GM23338 (cell line): ENCODE results near the gene THY1. TPM values are rescaled to one million over a fixed set of nuclear protein-coding genes. Genes with fewer than 3 reads are reported as not detected.

Source experiments
- ATAC-seq: fragments of 200-7000 bp; cut with Tn5 transposase; 3 replicates; pipeline ENCODE4 v1.9.1; 2020
- DNase-seq: peaks from one replicate; pipeline ENCODE4 v3.0.0-alpha.2; 2015; ENCODE audit warnings: low spot score
- H2AFZ ChIP-seq: fragments of 200-600 bp; sonication (generic); 2 replicates; pipeline ENCODE4 v1.8.0; 2016; ENCODE audit warnings: antibody characterized with exemption, mild to moderate bottlenecking, moderate library complexity
- H3F3A ChIP-seq: fragments of 200-600 bp; sonication (generic); replicated peaks from 2 replicates; pipeline ENCODE4 v1.8.0; 2017; ENCODE audit warnings: antibody characterized with exemption, mixed run types, low read depth
- H3K27ac ChIP-seq: fragments of 200-600 bp; sonication (generic); 2 replicates; pipeline ENCODE4 v1.6.1; 2016; ENCODE audit warnings: low read depth
- H3K27me3 ChIP-seq: fragments of 200-600 bp; sonication (generic); 2 replicates; pipeline ENCODE4 v1.8.0; 2016; ENCODE audit warnings: mild to moderate bottlenecking, mixed run types, moderate library complexity; ENCODE audit not compliant: insufficient read depth
- H3K36me3 ChIP-seq: fragments of 200-600 bp; sonication (generic); 2 replicates; pipeline ENCODE4 v1.8.0; 2016; ENCODE audit warnings: mild to moderate bottlenecking; ENCODE audit not compliant: insufficient read depth
- H3K4me1 ChIP-seq: fragments of 200-600 bp; sonication (generic); 2 replicates; pipeline ENCODE4 v1.8.0; 2016; ENCODE audit warnings: mild to moderate bottlenecking, moderate library complexity; ENCODE audit not compliant: insufficient read depth
- H3K4me2 ChIP-seq: fragments of 200-600 bp; sonication (generic); 2 replicates; pipeline ENCODE4 v1.7.1; 2017; ENCODE audit warnings: mixed run types
- H3K4me3 ChIP-seq: fragments of 200-600 bp; sonication (generic); 2 replicates; pipeline ENCODE4 v1.6.1; 2016; ENCODE audit warnings: mixed run types
- H3K79me2 ChIP-seq: fragments of 200-600 bp; sonication (generic); replicated peaks from 2 replicates; pipeline ENCODE4 v1.8.0; 2017; ENCODE audit warnings: mild to moderate bottlenecking; ENCODE audit not compliant: insufficient read depth
- H3K9me2 ChIP-seq: fragments of 200-600 bp; sonication (generic); 2 replicates; pipeline ENCODE4 v1.8.0; 2017; ENCODE audit not compliant: insufficient read depth
- H4K20me1 ChIP-seq: fragments of 200-600 bp; sonication (generic); replicated peaks from 2 replicates; pipeline ENCODE4 v1.8.0; 2017; ENCODE audit warnings: mild to moderate bottlenecking; ENCODE audit not compliant: insufficient read depth
- H3K27ac Mint-ChIP-seq: 2 replicates; pipeline ENCODE4 v1.8.0; 2020; ENCODE audit warnings: inconsistent platforms, mild to moderate bottlenecking, moderate library complexity, mixed read lengths
- H3K27me3 Mint-ChIP-seq: 3 replicates; pipeline ENCODE4 v1.8.0; 2022; ENCODE audit warnings: low read depth, mild to moderate bottlenecking, moderate library complexity, mixed read lengths, inconsistent platforms; ENCODE audit not compliant: insufficient read depth, poor library complexity
- H3K36me3 Mint-ChIP-seq: 3 replicates; pipeline ENCODE4 v1.8.0; 2021; ENCODE audit warnings: low read depth, mild to moderate bottlenecking, inconsistent platforms, moderate library complexity, mixed read lengths
- H3K4me1 Mint-ChIP-seq: 3 replicates; pipeline ENCODE4 v1.8.0; 2020; ENCODE audit warnings: mild to moderate bottlenecking, inconsistent platforms, mixed read lengths
- H3K4me3 Mint-ChIP-seq: 3 replicates; pipeline ENCODE4 v1.8.0; 2021; ENCODE audit warnings: moderate library complexity, mild to moderate bottlenecking, inconsistent platforms, mixed read lengths
- H3K9me3 Mint-ChIP-seq: 3 replicates; pipeline ENCODE4 v1.8.0; 2020; ENCODE audit warnings: moderate library complexity, mild to moderate bottlenecking, inconsistent platforms, mixed read lengths
- CREB1 ChIP-seq: fragments of 250-450 bp; sonication (Bioruptor Pico); IDR thresholded peaks from 2 replicates; pipeline ENCODE4 v1.5.0; 2020; ENCODE audit warnings: low read depth, mild to moderate bottlenecking, moderate library complexity
- EZH2phosphoT487 ChIP-seq: fragments of 200-600 bp; sonication (generic); IDR thresholded peaks from one replicate; pipeline ENCODE4 v1.8.1; 2018; ENCODE audit warnings: antibody characterized with exemption; ENCODE audit not compliant: unreplicated experiment
- JUNB ChIP-seq: IDR thresholded peaks from one replicate; pipeline ENCODE4 v1.6.1; 2016; ENCODE audit warnings: antibody characterized with exemption; ENCODE audit not compliant: unreplicated experiment
- NANOG ChIP-seq: IDR thresholded peaks from 2 replicates; pipeline ENCODE4 v1.6.1; 2016; ENCODE audit warnings: antibody characterized with exemption, borderline replicate concordance
- POLR2AphosphoS5 ChIP-seq: IDR thresholded peaks from 2 replicates; pipeline ENCODE4 v1.6.1; 2016; ENCODE audit warnings: antibody characterized with exemption, low read depth
- ZNF331 ChIP-seq: fragments of 250-450 bp; sonication (Bioruptor Pico); IDR thresholded peaks from 2 replicates; pipeline ENCODE4 v1.5.0; 2020; ENCODE audit warnings: low read depth, mild to moderate bottlenecking, moderate library complexity
- ZNF462 ChIP-seq: fragments of 250-450 bp; sonication (Bioruptor Pico); IDR thresholded peaks from 2 replicates; pipeline ENCODE4 v1.5.0; 2020; ENCODE audit warnings: mild to moderate bottlenecking, moderate library complexity
- polyA plus RNA-seq: library from polyadenylated mRNA; unstranded; fragments of >200 nt; fragmentation: Nextera tagmentation; extraction: Ambion mirVana; gene quantifications from 2 replicates; pipeline ENCODE4 v1.2.1, GENCODE V29; 2016
- total RNA-seq: library from RNA; depleted of rRNA; stranded (reverse); fragments of >200 nt; shearing (Covaris generic); gene quantifications from 2 replicates; pipeline ENCODE4 v1.2.3, GENCODE V29; 2014

The THY1 gene
- total and polyA plus RNA-seq, 2 experiments from 2014 or later: 490 to 597 TPM

- TF ChIP-seq ZNF462 (CRISPR knock-in tag) (no peak), JUNB (no peak), EZH2phosphoT487 (no peak), ZNF331 (CRISPR knock-in tag) (no peak), NANOG (no peak), CREB1 (no peak)
Observed at GRCh38 chr11:119445379-119445778, 22.4 kb upstream of the THY1 start (continued).

GRCh38 chr11:119441898-119442243 is 18.9 kb upstream of the THY1 start:
- Mint-ChIP-seq H3K4me1 (peaks cover 25% of the 10 kb centered on the region), H3K4me3 (no peak overlapping the region), H3K36me3 (peaks cover 3% of the 10 kb centered on the region; the same call in 2 of the 3 replicates), H3K9me3 (peaks cover 6% of the 10 kb centered on the region; the same call in 2 of the 3 replicates), H3K27ac (no peak overlapping the region), H3K27me3 (peaks cover 9% of the 10 kb centered on the region)
- ATAC-seq (peak; percentile 69), DNase-seq (peak; percentile 51)
- no peaks in the 10 kb centered on the region for H4K20me1 ChIP-seq
- no peak overlapping the region for H3K4me3 ChIP-seq
- no peak overlapping the region; the same call in 1 of the 2 replicates for H2AFZ ChIP-seq
- no peak overlapping the region for H3K27ac ChIP-seq
- no peaks in the 10 kb centered on the region for H3K9me2 ChIP-seq
- no peaks in the 10 kb centered on the region for H3K27me3 ChIP-seq
- peaks cover 22% of the 10 kb centered on the region for H3K4me1 ChIP-seq
- no peaks in the 10 kb centered on the region for H3K79me2 ChIP-seq
- H3F3A ChIP-seq: 0 out of 2 replicates have a peak, but pooled peaks cover 3% of the 10 kb centered on the region
- H3K4me2 ChIP-seq: peak overlapping the region; percentile 50; the same call in 1 of the 2 replicates
- H3K36me3 ChIP-seq: no peaks in the 10 kb centered on the region
- TF ChIP-seq ZNF462 (CRISPR knock-in tag) (no peak), CREB1 (no peak), POLR2AphosphoS5 (no peak), EZH2phosphoT487 (no peak)
